GM19372 (cell line): Measurements from ENCODE around the gene SUMO4.
"Not testable (repeated sequence)": the region's sequence is repeated elsewhere in the genome, so short reads cannot be mapped to it uniquely, and the experiment has no call there.

Experiments used
- ATAC-seq: cut with Tn5 transposase; IDR thresholded peaks from one replicate; pipeline ENCODE4 v1.9.1; 2021; ENCODE audit warnings: mild to moderate bottlenecking, low read depth, moderate library complexity; ENCODE audit not compliant: unreplicated experiment

Gene SUMO4

GRCh38 chr6:149429427-149430360 is 29.6 kb downstream of the SUMO4 start:
- ATAC-seq, result no peak

DNA sequence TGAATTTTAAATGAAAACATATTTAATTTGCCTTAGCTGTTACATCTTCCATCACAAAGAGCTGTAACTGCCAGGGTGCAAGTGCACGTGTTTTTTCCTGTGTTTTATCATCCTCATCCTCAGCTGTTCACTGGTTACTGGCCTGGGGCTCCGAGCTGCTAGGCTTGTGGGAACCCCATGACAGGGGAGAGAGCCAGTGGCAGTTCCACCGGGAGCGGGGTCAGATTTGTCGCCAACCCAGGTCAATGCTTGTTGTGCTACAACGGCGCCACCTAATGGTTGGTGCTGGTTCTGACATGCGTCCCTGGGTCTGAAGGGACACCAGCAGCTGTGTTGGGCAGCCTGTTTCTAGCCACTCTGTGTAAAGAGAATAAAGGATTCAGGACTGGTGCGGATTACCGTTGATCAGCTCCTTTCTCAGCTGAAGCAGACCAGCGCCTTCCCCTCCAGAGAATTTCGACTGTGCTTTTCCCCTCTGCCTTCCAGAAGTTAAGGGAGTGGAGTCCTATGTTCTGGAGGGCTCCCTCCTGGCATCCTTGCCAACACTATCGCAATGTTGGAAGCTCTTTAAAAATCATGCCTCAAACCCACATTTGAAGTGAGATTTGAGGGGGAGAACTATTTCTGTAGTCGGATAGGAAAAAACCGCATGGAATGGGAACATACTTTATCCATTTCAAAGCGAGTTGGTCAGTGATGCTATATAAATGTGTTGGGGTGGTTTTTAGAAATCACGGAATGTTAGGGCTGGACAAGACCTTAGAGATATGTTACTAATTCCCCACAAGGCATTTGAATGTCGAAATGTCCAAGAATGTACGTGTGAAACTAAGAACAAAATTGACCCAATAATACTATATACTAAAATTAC is 32.1 kb downstream of the SUMO4 start:
- ATAC-seq, result peak; percentile 90

DNA sequence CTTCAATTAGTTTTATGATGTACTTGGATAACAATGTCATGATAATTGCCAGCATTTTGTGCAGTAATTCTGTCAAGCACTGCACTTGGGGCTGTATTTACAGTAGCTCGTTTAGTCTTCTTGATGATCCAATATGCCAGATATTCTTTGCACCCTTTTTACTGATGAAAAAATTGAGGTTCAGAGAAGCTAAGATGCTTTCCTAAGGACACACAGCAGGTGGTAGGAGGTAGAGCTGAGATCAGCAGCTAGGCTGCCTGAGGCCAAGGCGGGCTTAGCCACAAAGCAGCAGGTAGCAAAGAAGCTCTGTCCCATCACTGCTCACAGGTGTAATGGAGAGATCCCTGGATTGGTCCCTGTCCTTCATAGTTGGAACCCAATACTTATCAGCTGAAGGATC is 33.3 kb downstream of the SUMO4 start:
- no peak for ATAC-seq

- no peak for ATAC-seq
Observed at GRCh38 chr6:149433881-149434280, 33.8 kb downstream of the SUMO4 start.

- no peak for ATAC-seq
Observed at GRCh38 chr6:149435919-149436586, 36.0 kb downstream of the SUMO4 start.

DNA sequence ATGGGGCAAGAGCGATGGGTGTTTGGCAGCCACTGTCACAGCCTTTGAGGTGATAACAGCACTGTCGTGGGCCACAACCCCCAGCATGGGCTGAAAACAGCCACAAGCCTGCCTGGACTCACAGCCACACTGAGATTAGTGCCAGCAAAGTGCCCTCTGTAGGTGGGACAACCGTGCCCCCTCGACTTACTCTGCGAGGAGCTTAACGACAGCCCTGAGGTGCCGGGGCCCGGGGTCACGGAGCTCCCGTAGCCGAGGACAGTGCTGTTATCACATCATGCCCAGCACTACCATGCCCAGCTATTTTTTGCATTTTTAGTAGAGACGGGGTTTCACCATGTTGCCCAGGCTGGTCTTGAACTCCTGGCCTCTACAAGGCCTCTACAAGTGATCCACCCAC is 36.6 kb downstream of the SUMO4 start:
- ATAC-seq, result no peak

DNA sequence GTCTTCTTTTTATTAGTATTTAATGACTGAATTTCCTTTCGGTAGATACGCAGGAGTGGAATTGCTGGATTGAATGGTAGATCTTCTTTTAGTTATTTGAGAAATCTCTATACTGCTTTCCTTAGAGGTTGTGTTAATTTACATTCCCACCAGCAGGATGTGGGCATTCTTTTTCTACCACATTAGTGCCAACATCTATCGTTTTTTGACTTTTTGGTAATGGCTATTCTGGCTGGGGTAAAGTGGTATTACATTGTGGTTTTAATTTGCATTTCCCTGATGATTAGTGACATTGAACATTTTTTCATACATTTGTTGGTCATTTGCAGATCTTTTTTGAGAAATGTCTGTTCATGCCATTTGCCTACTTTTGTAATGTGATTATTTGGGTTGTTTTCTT is 37.1 kb downstream of the SUMO4 start:
- no peak for ATAC-seq

- ATAC-seq, result no peak
Observed at GRCh38 chr6:149438855-149439254, 38.8 kb downstream of the SUMO4 start.

GRCh38 chr6:149439626-149440025 is 39.6 kb downstream of the SUMO4 start:
- no peak for ATAC-seq

DNA sequence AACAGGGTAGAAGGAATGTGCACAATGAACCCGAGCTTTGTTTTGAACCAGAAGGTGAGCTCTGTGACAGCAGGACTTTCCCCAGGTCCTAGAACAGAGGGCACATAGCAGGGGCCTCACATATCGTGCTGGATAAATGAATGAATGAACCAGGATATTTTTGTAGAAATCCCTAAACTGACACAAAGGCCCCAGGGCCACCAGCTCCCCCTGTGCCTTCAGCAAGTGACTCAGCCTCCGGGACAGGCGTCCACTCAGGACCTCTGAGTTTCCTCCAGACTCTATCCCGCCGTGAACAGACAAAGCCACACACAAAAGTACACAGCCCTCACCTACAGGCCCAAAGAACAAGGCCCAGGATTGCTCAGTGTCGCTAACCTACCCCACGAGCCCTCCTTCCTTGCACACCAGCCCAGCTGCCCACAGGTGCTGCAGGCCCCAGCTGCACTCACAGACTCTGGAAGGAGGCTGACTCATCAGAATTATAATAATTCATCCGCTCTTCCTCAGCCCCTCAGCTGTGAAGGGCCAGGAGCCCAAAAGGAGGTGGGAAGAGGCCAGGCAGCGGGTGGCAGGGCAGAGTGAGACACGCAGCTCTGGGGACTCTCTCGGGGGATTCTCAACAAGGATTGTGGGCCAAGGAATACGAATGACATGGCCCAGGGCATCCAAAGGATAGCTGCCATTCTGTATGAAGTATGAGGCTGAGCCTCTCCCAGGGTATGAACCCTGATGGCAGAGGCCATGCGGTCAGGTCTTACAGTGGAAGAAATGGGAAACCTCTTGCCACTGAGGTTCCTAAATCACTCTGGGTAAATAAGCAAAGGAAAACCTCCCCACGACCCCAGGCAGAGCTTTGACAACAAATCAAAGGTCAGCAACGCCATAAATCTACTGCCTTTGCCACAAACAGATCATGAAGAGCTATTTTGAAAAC is 40.9 kb downstream of the SUMO4 start:
- no peak for ATAC-seq

DNA sequence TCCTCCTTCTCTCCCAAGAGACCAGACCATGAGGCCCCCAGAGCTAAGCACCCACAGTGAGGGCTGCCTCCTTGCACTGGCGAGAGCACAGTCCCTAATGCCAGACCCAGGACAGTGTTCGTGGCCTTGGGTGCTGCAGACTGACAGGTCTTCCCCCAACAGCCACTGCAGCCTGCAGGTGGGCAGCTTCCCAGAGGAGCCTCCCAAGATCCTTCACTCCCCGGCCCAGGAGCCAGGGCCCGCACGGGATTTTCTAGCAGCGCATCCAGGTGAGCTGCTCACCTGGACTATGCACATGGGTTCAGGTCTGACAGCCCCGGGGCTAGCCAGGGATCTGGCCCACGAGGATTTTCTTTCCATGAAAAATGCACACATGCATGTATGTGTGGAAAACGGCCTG is 41.7 kb downstream of the SUMO4 start:
- ATAC-seq, result no peak

DNA sequence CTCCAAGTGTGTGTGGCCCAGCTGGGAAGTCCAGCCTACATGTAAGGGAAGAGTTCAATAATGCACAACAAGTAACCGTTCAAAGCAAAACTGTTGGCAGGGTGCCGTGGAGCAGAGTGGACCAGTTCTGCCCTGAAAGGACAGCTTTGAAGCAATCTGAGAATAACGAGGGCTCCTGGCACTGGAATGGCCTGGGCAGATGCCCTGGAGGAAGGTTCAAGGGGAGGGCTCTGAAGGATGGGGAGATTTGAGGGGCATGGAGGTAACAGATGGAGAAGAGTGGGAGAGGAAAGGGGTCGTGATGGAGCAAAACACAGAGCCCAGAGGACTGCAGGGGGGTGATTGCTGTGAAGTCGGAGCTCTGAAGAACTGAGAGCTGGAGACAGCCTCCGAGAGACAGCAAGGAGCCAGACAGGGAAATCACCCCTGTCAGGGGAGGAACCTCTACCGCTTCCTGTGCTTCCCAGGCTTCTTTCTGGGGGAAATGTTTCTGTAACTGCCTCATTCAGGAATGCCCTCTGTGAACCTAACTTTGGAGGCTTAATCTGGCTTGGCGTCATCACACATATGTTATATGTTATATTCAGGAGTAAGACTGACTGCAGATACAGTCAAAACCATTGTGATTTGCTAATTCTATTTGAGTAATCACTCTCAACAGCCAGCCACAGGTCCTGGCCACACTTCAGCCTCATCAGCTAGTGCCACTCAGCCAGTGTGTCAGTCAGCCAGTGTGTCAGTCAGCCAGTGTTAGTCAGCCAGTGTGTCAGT is 43.5 kb downstream of the SUMO4 start:
- no peak for ATAC-seq

DNA sequence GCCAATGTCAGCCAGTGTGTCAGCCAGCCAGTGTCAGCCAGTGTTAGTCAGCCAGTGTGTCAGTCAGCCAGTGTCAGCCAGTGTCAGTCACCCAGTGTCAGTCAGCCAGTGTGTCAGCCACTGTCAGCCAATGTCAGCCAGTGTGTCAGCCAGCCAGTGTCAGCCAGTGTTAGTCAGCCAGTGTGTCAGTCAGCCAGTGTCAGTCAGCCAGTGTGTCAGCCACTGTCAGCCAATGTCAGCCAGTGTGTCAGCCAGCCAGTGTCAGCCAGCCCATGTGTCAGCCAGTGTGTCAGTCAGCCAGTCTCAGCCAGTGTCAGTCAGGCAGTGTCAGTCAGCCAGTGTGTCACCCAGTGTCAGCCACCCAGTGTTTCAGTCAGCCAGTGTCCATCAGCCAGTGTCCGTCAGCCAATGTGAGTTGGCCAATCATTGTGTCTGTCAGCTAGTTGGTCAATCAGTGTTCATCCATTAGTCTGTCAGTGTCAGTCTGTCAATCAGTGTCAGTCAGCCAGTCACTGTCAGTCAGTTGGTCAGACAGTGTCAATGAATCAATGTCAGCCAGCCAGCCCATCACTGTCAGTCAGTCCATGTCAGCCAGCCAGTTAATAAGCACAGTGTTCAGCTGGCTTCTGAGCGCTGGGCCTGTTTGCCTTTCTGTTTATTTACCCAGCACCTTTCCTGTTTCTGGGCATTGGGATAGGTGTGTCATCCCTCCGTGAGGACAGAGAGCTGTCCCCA is 44.5 kb downstream of the SUMO4 start:
- not testable (repeated sequence) for ATAC-seq

DNA sequence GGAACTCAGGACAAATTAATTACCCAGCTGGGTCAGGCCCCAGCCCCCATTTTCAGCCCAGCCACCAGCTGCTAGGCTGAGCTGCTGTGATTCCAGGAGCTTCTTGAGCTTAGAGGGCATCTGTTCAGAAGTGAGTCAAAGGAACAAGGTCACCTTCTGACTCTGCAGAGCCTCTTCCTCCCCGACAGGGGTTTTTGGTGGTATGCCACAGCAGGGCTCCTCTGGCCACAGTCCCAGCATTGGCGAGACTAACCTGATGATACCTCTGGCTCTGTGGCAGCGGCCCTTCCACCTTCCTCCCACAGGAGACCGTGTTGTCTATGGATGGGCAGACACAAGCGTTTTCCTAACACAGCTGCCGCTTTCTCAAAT is 45.0 kb downstream of the SUMO4 start:
- ATAC-seq, result no peak

GRCh38 chr6:149445573-149445972 is 45.5 kb downstream of the SUMO4 start:
- no peak for ATAC-seq

DNA sequence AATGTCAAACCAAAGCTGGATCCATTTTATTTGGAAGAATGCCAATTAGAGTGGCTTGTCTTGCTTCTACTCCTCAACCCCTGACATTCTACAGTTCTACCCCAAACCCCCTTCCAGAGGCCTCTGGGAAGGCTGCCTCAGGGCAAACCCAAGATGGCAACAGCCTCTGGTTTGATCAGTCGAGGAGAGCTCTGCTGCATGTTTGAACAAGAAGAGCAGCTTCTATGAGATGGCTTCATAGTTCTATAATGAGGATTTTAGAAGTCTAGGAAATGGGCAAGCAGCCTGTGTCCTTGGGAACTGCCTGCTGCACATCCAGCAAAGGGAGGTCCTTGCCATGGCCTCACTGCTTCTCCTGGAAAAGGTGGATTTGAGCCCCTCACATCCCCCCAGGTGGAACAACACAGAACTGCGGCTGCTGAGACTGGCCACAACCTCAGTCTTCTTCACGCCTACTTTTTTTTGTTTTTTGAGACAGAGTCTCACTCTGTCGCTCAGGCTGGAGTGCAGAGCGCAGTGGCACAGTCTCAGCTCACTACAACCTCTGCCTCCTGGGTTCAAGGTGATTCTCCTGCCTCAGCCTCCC is 46.8 kb downstream of the SUMO4 start:
- ATAC-seq, result no peak

DNA sequence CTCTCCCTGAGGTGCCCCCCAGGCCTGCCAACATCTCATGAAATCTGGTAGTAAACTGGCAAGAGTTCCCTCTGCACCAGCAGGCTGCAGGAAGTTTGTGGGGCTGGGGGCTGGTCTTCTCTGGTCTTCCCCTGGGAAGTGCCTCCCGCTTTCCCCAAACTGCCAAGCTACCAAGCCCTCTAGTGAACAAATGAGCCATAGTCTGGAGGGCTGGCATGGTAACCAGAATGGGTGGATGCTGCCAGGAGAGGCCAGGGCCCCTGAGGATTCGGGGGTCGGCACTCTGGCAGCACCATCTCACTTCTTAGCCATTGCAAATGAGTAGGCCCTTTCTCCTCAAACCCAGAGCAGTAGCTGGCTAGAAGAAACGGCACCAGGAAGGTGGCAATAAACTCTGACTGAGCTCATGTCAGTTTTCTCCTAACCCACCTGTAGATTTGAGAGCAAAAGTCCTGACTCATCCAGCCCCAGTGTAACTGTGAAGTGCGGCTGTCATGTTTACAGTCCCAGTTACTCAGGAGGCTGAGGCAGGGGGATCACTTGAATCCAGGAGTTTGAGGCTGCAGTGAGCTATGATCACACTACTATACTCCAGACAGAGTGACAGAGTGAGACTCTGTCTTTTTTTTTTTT is 48.9 kb downstream of the SUMO4 start:
- ATAC-seq, result no peak
